HG03095 (cell line): Measurements from ENCODE around the gene RBM47.
"Not testable (repeated sequence)": the region's sequence is repeated elsewhere in the genome, so short reads cannot be mapped to it uniquely, and the experiment has no call there.

Experiments used
- ATAC-seq: cut with Tn5 transposase; IDR thresholded peaks from one replicate; pipeline ENCODE4 v1.9.1; 2021; ENCODE audit warnings: moderate library complexity; ENCODE audit not compliant: unreplicated experiment

RBM47 gene

GRCh38 chr4:40544221-40544620 lies 85.4 kb downstream of the RBM47 start:
- no peak for ATAC-seq

DNA sequence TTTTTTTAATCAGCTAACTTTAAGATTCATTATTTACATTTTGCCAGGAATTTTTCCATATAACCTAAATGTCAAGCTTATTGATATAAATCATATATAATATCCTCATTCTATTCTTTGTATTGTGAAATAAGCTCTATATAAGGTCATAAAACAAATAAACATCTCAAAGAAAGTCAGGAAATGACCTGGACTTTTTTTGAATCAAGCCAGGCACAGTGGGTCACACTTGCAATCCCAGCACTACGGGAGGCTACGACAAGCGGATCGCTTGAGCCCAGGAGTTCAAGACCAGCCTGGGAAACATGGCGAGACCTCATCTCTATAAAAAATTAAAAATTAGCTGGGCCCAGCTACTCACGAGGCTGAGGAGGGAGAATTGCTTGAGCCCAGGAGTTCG lies 88.9 kb downstream of the RBM47 start:
- no peak for ATAC-seq

GRCh38 chr4:40536032-40536431 lies 93.6 kb downstream of the RBM47 start:
- no peak for ATAC-seq

- ATAC-seq = no peak
Measured at GRCh38 chr4:40531636-40532023, 98.0 kb downstream of the RBM47 start.

DNA sequence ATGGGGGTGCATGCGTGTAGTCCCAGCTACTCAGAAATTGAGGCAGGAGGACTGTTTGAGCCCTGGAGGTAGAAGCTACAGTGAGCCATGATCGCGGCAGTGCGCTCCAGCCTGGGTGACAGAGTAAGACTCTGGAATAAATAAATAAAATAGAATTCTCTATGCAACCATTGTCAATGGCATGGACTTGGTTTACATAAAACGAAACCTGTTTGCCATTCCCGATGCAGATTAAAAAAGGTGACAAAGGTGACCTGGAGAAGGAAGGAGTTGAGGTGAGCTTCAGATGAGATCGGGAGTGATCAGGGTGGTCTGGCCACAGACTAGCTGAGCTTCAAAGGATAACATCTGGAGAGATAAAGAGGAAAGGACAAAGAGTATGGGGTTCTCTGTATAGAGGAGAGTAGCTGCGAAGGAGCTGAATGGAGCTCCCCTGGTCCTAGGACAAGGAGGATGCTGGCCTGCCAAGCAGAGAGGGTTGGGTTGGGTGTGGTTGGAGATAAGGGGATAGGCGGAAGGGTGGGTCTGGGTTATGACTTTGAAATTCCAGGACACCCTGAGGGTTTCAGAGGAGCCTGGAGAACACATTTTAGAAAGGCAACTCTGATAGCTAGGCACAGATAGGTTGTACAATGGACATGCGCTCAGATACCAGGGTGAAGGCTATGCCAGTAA lies 98.6 kb downstream of the RBM47 start:
- ATAC-seq = no peak

GRCh38 chr4:40526741-40527140 lies 102.9 kb downstream of the RBM47 start:
- ATAC-seq = no peak

- ATAC-seq = no peak
Measured at GRCh38 chr4:40525752-40526598, 103.7 kb downstream of the RBM47 start.

GRCh38 chr4:40524366-40525041 lies 105.2 kb downstream of the RBM47 start:
- no peak for ATAC-seq

GRCh38 chr4:40523581-40523980 lies 106.1 kb downstream of the RBM47 start:
- ATAC-seq = no peak

GRCh38 chr4:40521957-40522356 lies 107.7 kb downstream of the RBM47 start:
- no peak for ATAC-seq

GRCh38 chr4:40520533-40520932 lies 109.1 kb downstream of the RBM47 start:
- no peak for ATAC-seq

DNA sequence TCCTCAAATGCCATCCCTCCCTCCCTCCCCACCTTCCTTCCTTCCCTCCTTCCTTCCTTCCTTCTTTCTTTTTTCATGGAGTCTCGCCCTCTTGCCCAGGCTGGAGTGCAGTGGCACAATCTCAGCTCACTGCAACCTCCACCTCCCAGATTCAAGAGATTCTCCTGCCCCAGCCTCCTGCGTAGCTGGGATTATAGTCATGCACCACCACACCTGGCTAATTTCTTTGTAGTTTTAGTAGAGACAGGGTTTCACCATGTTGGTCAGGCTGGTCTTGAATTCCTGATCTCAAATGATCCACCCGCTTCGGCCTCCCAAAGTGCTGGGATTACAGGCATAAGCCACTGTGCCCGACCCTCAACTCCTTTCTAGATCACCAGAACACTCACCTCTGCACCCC lies 112.6 kb downstream of the RBM47 start:
- ATAC-seq = not testable (repeated sequence)

DNA sequence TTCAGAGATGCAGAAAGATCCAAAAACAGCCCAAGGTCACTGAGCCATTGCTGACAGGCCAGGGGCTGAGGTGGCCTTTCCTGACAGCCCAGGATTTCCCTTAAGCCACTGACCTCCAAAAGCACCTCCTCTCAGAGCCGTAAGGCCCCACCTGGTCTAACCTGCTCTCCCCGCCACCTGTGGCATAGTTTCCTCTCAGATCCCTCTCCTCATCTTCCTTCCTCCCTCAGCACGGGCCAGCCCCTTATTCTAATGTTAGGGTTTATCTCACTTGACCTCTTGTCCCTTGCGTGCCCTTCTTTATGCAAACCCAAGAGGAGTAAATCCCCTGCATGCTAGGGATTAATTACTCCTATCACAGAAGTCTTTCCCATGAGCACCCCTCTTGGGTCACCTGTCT lies 113.0 kb downstream of the RBM47 start:
- peak; percentile 47 for ATAC-seq

DNA sequence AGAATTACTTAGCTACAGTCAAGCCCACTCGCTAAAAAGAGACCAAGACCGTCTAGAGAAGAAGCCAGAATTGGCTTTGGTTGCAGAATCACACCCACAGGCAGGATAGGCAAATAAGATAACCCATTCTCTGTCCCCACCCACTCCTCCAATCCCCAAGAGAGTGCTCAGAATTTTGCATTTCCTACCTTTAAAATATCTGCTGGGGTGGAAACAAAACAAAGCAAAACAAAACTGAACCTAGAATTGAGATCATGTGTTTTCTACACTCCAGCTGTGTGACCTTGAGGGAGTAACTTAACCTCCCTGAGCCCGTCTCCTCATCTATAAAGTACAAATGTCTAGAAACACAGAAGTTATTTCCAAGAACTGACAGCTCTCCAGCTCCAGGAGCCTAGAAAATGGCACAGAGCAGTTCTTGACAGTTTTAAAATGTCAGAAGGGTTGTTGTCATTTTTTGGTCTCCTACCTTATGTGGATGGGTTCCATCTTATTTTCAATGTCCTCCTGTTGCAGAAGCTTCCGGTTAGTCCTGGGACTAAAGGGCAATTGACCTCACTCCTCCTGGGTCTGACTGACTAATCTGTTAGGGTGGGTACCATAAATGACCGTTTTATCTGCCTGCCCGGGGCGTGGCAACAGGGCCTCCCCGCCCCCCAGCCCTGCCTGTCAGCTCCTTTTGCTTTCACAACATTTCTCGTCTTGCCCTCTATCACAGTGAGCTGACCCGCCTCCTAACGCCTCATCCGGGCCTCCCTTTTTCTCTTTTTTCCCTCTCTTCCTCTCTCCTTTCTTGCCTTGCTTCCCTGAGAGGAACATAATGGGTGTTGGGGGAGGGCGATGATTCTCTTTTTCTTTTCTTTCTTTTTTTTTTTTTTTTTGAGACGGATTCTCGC lies 114.0 kb downstream of the RBM47 start:
- peak; percentile 85 for ATAC-seq

GRCh38 chr4:40515037-40515397 lies 114.6 kb downstream of the RBM47 start:
- no peak for ATAC-seq

DNA sequence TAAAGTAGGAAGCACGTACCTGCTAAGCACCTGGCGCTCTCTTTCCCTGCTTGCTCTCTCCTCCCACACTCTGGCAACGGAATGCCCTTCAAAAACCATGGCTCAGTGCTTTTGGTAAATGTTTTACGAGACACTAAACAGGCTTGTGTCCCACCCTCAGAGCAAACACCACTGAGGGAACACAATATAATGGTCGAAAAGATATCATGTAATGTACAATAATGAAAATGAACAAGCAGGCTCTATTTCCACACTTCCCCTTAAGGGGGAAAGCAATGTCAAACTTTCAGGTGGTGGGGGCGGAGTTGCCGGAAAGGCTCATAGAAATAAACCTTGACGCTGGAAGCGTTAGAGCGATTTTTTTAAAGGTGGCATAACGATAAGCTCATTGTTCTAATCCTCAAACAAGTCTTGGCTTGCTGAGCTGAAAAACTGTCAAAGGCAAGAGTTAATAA lies 115.1 kb downstream of the RBM47 start:
- ATAC-seq = no peak

DNA sequence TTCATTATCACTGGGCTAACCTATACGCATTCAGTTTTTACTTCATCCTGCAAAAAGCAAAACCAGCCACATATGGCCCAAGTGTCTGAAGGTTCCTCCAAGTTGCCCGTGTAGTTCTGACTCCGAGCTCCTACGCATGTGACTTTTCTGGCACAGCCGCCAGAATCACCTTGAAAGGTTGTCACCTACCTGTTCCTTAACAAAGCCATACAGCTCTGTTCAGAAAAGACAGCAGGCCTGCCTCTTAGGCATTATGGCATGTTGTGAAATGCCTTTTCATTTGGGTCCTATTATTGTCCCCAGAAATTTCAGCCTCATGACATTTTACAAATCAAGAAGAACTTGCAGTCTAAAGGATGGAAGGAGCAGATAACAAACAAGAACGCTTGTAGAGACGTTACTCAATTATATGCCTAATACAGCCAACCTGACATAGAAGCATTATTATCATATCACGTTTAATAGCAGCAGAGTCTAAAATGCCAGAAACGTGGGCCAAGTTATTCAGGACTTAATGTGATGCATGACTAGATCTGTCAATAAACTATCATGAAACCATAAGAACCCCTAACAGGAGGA lies 118.5 kb downstream of the RBM47 start:
- ATAC-seq = no peak

DNA sequence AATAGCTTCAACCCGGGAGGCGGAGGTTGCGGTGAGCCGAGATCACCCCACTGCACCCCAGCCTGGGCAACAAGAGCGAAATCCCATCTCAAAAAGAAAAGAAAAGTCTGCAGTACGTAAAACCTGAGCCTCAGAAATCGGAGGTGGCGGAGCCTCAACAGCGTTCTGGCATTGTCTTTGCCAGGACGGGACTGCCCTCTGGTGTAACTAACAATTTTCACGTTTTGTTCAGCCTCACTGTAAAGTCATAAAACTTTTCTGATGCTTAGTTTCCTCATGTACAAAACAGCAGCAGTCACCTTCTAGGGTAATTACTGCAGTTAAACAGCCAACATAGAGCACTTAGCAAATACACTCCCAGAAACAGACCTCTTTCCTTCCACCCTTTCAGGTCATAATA lies 121.7 kb downstream of the RBM47 start:
- no peak for ATAC-seq

- ATAC-seq = no peak
Measured at GRCh38 chr4:40506492-40506891, 123.2 kb downstream of the RBM47 start.

DNA sequence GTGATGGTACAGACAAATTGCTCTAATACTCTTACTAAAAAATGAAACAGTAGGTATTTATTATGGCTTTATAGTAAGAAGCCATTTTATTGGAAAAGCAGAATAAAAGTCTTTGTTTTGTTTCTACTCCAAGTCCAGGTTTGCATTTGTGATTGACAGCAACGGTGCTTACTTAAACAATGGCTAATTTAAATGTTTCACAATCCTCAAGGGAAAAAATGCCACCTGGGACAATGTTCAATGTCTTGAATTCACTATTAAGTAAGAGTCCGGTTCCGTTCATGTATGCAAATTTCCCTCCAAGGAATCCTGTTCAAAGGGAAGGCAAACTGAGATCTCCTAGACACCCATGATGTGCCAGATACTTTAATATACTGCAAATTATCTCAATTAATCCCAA lies 123.6 kb downstream of the RBM47 start:
- no peak for ATAC-seq

GRCh38 chr4:40502934-40503333 lies 126.7 kb downstream of the RBM47 start:
- ATAC-seq = peak; percentile 78
